Stimulated activated naive CD4-positive, alpha-beta T cell treated with Interleukin-2 at 50 U/mL for 16 hours (primary cell): ENCODE measurements around the gene ELOVL6.

Source experiments
- DNase-seq: peaks from one replicate; lab custom pipeline; 2025; lab: John Stamatoyannopoulos, UW

Gene ELOVL6

DNA sequence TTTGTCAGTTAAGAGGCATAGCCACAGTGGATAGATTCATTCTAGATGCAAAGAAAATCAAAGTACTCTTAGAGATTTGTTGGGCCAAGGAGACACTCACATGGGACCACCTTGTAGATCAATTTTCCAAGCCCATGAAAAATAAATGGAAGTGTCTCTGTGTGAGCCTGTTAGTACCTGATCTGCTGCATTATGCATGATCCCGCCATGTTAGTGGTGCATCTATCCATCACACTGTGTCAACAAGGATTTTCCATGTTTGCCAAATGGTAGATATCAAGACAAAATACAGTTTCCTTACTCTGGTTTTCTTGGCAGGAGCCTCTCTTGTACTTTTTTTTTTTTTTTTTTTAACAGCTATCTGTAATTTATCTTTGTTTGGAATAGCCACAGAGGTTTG, 173.4 kb downstream of the ELOVL6 start:
- DNase-seq: no peak

GRCh38 chr4:110022457-110022856, 176.0 kb downstream of the ELOVL6 start:
- no peak for DNase-seq

DNA sequence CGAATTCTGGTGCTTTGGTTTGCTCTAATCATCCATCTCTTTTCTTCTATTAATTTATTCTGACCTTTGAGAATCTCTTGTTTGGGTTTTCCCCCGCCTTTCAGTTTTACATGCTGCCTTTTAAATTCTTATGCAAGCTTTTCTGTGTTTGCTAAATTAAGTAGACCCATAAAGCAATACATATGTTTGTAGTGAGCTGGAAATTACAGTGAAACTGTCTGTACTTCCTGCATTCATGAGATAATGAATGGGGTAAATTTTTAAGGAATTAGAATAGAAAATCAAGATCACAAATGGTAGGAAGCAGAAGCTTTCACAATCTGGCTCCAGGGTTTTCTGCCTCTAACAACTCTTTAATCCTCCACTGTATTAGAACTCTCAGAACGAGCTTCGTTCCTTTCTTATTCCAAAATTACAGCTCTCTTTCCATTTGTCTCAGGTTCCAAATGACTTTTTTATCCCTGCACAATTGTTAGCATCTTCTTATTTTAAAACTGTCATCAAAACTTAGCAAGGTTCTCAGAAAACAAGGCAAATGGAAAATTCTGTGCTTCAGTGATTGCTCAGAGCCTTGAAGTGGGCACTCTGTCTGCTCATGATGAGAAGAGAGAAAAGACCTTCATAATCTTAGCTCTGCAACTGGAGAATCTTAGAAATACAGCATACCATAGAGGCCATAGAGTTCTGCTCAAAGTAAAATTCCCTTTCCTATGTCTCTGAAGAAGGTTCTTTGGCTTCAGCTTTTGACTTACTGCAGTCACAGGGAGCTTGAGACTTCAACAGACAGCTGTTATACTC, 177.6 kb downstream of the ELOVL6 start:
- DNase-seq: no peak

DNA sequence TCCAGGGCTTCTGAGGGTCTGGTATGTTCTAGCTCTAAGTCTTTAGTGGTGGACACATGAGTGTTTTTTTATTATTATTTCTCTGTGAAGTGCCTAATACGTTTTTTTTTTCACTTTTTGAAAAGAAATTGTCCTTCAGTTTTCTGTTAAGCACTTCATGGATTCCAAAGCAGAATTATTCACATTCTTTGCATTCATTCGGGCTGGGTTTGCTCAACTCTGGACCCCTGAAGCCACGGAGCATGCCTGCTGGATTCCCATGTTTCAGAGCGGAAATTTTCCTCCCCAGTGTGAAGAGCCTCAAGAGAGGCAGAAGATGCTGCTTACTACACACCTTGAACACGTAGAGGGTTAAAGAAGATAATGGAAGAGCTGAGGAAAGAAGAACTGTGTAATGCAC, 178.3 kb downstream of the ELOVL6 start:
- no peak for DNase-seq

- no peak for DNase-seq
Measured at GRCh38 chr4:110019153-110019552, 179.3 kb downstream of the ELOVL6 start.

- DNase-seq: no peak
Measured at GRCh38 chr4:110014233-110014632, 184.2 kb downstream of the ELOVL6 start.

DNA sequence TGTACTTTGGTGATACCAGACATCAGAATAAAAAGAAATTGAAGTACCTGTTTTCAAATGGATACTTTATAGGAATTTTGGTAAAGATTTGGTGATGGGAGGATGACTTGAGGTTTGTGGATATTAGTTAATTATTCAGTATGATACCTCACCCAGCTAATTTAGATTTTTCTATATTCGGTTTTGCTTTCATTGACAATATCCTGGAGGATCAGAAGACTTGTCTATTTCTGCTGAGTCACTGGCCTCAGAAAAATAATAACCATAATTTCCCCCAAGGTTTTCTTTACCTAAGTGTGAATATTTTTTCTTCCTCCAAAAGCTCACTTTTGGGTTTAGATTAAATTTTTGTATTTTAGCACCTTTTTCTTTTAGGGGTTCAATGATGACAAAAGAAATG, 185.5 kb downstream of the ELOVL6 start:
- no peak for DNase-seq

DNA sequence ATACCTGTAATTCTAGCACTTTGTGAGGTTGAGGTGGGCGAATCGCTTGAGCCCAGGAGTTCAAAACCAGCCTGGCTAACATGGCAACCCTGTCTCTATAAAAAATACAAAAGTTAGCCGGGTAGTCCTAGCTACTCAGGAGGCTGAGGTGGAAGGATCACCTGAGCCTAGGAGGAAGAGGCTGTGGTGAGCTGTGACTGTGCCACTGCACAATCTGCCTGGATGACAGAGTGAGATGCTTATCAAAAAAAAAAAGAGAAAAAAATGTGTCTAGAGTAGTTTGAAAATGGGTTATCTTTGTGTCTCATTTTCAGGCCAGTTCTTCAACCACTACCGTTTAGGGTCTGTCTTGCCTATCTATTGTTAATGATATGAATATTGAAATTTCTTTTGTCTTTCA, 187.6 kb downstream of the ELOVL6 start:
- no peak for DNase-seq

- no peak for DNase-seq
Measured at GRCh38 chr4:110009550-110009949, 188.9 kb downstream of the ELOVL6 start.

- no peak for DNase-seq
Measured at GRCh38 chr4:110008540-110008939, 189.9 kb downstream of the ELOVL6 start.

DNA sequence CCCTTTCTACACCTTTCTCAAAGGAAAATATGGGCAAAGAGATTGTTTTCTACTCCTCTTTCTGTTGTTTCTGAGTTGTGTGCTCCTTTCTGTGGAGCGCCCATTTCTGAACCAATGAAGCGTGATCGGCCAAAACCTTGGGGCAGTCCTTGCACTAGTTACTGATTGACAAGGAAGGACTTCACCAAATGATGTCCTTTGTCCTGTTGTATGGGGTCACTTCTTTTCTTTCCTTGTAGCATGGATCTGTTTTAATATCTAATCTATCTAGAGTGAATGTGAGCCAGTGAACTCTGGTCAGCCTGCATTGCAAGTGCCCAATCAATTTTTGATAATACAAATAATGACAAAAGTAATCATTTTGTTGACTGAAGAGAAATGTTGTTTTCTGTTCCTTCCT, 191.2 kb downstream of the ELOVL6 start:
- no peak for DNase-seq

GRCh38 chr4:110005461-110006056, 192.9 kb downstream of the ELOVL6 start:
- no peak for DNase-seq

DNA sequence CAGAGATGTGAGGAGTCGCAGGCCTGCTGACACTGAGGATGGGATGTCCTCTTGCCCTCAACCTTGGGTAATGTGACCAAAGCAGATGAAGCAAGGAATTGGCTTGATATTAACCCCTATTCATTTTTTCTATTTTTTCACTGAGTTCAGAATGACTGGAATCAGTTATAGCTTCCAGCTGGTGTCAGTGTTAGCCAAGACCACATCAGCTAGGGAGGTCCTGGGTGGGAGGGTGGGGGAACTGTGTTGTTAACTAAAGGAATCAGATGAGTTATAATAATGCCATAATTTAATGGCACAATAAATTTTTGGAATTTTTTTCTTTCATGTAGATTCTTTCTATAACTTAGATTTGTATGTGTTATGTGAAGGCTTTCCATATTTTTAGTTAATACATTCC, 193.9 kb downstream of the ELOVL6 start:
- DNase-seq: no peak

- no peak for DNase-seq
Measured at GRCh38 chr4:110003401-110004187, 194.8 kb downstream of the ELOVL6 start.

- DNase-seq: no peak
Measured at GRCh38 chr4:110002326-110002725, 196.1 kb downstream of the ELOVL6 start.

- no peak for DNase-seq
Measured at GRCh38 chr4:109999585-109999912, 198.9 kb downstream of the ELOVL6 start.

DNA sequence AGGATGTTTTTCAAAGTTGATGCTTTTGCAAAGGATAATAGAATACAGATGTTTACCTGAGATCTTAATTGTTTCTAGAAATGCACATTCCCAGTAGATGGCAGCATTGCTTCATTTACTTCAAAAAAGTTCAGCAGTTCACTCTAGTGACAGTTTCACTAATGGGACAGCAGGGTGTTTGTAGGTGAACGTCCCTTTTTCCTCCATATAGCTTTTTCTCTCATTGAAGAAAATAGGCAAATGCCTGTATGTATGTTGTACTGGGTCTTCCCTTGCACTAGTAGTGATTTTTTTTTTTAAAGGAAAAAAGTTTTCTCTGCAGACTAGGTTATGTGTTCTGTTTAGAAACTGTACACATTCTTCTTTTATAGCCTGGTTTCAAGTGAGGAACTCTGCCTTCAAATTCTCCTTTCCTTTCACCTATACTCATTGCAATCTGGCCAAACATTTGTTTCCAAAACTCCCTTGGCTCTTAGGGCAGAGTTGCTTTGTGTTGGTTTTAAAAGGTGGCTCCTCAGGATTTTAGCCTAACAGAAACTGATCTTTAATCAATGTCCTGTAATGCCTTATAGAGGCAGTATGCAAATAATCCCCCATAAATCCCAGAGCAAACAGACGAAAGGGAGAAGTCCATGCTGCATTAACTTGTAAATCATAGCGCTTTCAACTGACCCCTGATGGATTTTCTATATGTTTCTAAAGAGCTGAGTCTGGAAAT, 199.4 kb downstream of the ELOVL6 start:
- DNase-seq: no peak

- no peak for DNase-seq
Measured at GRCh38 chr4:109996526-109996925, 201.9 kb downstream of the ELOVL6 start.
